ENCODE data around the gene KLK13. TPM values are rescaled to one million over a fixed set of nuclear protein-coding genes. Genes with fewer than 3 reads are reported as not detected.

KLK13 gene
- polyA plus RNA-seq, 2 of the 4 experiments (the other 2 are of a cell fraction): not detected

DNA sequence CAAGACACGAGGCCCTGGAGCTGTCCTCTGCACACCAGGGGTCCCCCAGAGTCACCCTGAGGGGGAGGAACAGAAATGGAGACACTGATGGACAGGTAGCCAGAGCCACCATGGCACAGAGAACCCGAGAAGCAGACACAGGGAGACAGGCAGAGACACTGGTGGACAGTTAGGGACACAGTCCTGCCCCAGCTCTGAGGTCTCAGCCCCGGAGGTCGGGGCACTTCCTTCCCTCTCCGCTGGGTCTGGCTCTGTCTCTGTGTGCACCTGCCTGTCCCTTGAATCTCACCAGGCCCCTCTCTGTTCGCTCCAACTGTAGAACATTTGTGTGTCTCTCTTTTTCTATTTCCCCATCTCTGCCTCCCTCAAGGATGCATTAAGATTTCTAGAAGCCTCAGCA lies 13.2 kb upstream of the KLK13 start:
- Histone ChIP-seq H3K9me3 (peaks cover 20% of the 10 kb centered on the region), H3K4me1 (no peaks in the 10 kb centered on the region), H3K4me2 (no peak overlapping the region), H3K27ac (no peak overlapping the region), H3K4me3 (no peak overlapping the region)
- no peak for TF ChIP-seq MAFK (IDR thresholded peaks at IDR 0.05; ENCODE audit: partially characterized antibody)
- TF ChIP-seq GATA3 (IDR thresholded peaks at IDR 0.05; ENCODE audit: borderline replicate concordance): no peak
- no peak for TF ChIP-seq EP300 (IDR thresholded peaks at IDR 0.05)
- TF ChIP-seq KDM1A (IDR thresholded peaks at IDR 0.05; ENCODE audit: low read depth): no peak
- TF ChIP-seq POLR2AphosphoS2 (conservative IDR thresholded peaks at IDR 0.05; ENCODE audit: low read length): no peak
- CTCF ChIA-PET: no interaction called here
- POLR2A ChIA-PET: no interaction called here
- no peak for DNase-seq (ENCODE audit: low read depth in 1 of 2, low spot score in 1 of 2)
- WGBS (ENCODE audit: missing lambda C conversion rate): 31% methylated on average over 6 of the region's 6 CpGs
- no peak for FAIRE-seq
- ATAC-seq: peak; percentile 51 to 60; a peak in 5 of 6 replicates

- ChIA-PET POLR2A (no interaction called here), CTCF (interaction anchor here (0.9 to 1.0 kb wide), 2 partner anchors 18 to 147 kb away, joined by 3 read pairs; no protein-coding TSS in a partner anchor)
- DNase-seq (ENCODE audit: low read depth in 1 of 2, low spot score in 1 of 2) (no peak), ATAC-seq (no peak), FAIRE-seq (no peak)
- no peak for TF ChIP-seq PHF8 (IDR thresholded peaks at IDR 0.05; ENCODE audit: borderline replicate concordance, low read depth)
- 68% methylated on average over 12 of the region's 14 CpGs for WGBS (ENCODE audit: missing lambda C conversion rate)
- no peak overlapping the region for H3K27ac ChIP-seq
- peaks cover 23% of the 10 kb centered on the region for H3K9me3 ChIP-seq
- no peak overlapping the region for H3K4me2 ChIP-seq
- no peaks in the 10 kb centered on the region for H3K4me1 ChIP-seq
- H3K4me3 ChIP-seq: no peak overlapping the region
These were observed 11.8 kb upstream of the KLK13 start for GRCh38 chr19:51076631-51077213.

DNA sequence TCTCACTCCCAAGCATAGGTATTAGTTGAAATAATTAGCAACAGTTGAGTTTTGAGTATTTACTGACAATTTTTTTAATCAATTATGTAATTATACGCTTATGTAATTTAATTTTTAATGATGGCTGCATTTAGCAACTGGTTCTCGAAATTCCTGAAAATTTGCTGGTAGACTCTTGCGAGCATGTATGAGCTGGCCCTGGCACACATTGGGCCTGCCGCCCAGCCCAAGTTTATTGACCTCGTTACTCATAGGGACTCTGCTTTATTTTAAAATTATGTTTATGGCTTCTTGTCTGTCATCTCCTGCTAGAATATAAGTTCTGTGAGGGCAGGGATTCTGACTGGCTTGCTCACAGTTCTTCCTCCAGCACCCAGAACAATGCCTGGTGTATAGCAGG lies 11.1 kb upstream of the KLK13 start:
- Histone ChIP-seq H3K4me2 (no peak overlapping the region), H3K9me3 (peaks cover 23% of the 10 kb centered on the region), H3K27ac (no peak overlapping the region), H3K4me3 (no peak overlapping the region), H3K4me1 (no peaks in the 10 kb centered on the region)
- DNase-seq (ENCODE audit: low read depth in 1 of 2, low spot score in 1 of 2) (no peak), ATAC-seq (no peak), FAIRE-seq (no peak)
- CTCF ChIA-PET: interaction anchor here (1.1 kb wide), 1 partner anchor 183 kb away, joined by 3 read pairs; no protein-coding TSS in a partner anchor
- WGBS (ENCODE audit: missing lambda C conversion rate): 25% methylated on average over 5 of the region's 5 CpGs
- POLR2A ChIA-PET: no interaction called here
- TF ChIP-seq, protein P1, sequence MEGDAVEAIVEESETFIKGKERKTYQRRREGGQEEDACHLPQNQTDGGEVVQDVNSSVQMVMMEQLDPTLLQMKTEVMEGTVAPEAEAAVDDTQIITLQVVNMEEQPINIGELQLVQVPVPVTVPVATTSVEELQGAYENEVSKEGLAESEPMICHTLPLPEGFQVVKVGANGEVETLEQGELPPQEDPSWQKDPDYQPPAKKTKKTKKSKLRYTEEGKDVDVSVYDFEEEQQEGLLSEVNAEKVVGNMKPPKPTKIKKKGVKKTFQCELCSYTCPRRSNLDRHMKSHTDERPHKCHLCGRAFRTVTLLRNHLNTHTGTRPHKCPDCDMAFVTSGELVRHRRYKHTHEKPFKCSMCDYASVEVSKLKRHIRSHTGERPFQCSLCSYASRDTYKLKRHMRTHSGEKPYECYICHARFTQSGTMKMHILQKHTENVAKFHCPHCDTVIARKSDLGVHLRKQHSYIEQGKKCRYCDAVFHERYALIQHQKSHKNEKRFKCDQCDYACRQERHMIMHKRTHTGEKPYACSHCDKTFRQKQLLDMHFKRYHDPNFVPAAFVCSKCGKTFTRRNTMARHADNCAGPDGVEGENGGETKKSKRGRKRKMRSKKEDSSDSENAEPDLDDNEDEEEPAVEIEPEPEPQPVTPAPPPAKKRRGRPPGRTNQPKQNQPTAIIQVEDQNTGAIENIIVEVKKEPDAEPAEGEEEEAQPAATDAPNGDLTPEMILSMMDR (IDR thresholded peaks at IDR 0.05): no peak
- TF ChIP-seq EHF (CRISPR knock-in tag; IDR thresholded peaks at IDR 0.05) (no peak), REST (IDR thresholded peaks at IDR 0.05) (no peak), RARB (CRISPR knock-in tag; IDR thresholded peaks at IDR 0.05) (no peak), ATOH8 (CRISPR knock-in tag; IDR thresholded peaks at IDR 0.05; ENCODE audit: low read depth) (no peak), HOXB5 (CRISPR knock-in tag; IDR thresholded peaks at IDR 0.05) (no peak), RNF2 (IDR thresholded peaks at IDR 0.05; ENCODE audit: borderline replicate concordance, low read depth) (no peak), EP300 (IDR thresholded peaks at IDR 0.05) (no peak)
- TF ChIP-seq, protein P2, sequence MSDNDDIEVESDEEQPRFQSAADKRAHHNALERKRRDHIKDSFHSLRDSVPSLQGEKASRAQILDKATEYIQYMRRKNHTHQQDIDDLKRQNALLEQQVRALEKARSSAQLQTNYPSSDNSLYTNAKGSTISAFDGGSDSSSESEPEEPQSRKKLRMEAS (IDR thresholded peaks at IDR 0.05): no peak

All from A549 (cell line).